ENCODE data around the gene DIS3L2. TPM values are rescaled to one million over a fixed set of nuclear protein-coding genes. Genes with fewer than 3 reads are reported as not detected.

The DIS3L2 gene
- total and polyA plus RNA-seq, 2 experiments from 2014 or later = 15.2 to 25.3 TPM

- peaks cover 5% of the 10 kb centered on the region; the same call in 1 of the 2 replicates for H3K9me2 ChIP-seq (ENCODE audit: insufficient read depth)
- H3K4me1 Mint-ChIP-seq = peaks cover 8% of the 10 kb centered on the region; the same call in 2 of the 3 replicates
Measured at GRCh38 chr2:232076272-232076671, 114.8 kb downstream of the DIS3L2 start.

More at GRCh38 chr2:232076272-232076671, 114.8 kb downstream of the DIS3L2 start:
- Histone ChIP-seq H3F3A (replicated peaks; ENCODE audit: low read depth) (no peaks in the 10 kb centered on the region), H3K36me3 (ENCODE audit: insufficient read depth) (no peaks in the 10 kb centered on the region), H3K79me2 (replicated peaks; ENCODE audit: insufficient read depth) (no peaks in the 10 kb centered on the region), H2AFZ (no peak overlapping the region), H3K4me3 (no peak overlapping the region), H3K27me3 (ENCODE audit: insufficient read depth) (no peaks in the 10 kb centered on the region), H3K4me1 (ENCODE audit: insufficient read depth) (no peaks in the 10 kb centered on the region), H3K27ac (ENCODE audit: low read depth) (no peak overlapping the region), H3K4me2 (no peak overlapping the region), H4K20me1 (replicated peaks; ENCODE audit: insufficient read depth) (no peaks in the 10 kb centered on the region)
- Mint-ChIP-seq H3K36me3 (ENCODE audit: low read depth) (no peaks in the 10 kb centered on the region), H3K27ac (no peak overlapping the region), H3K4me3 (no peak overlapping the region), H3K27me3 (ENCODE audit: insufficient read depth, low read depth, poor library complexity) (peaks cover 3% of the 10 kb centered on the region), H3K9me3 (no peaks in the 10 kb centered on the region)
- ATAC-seq (no peak), DNase-seq (ENCODE audit: low spot score) (no peak)
- TF ChIP-seq EZH2phosphoT487 (IDR thresholded peaks at IDR 0.05; ENCODE audit: unreplicated experiment) (no peak), EZH2 (IDR thresholded peaks at IDR 0.05; ENCODE audit: low read depth, unreplicated experiment) (no peak), ETS1 (IDR thresholded peaks at IDR 0.05) (no peak), ZNF114 (CRISPR knock-in tag; IDR thresholded peaks at IDR 0.05) (no peak), JUNB (IDR thresholded peaks at IDR 0.05; ENCODE audit: unreplicated experiment) (no peak), REST (IDR thresholded peaks at IDR 0.05; ENCODE audit: unreplicated experiment) (no peak), CTCF (conservative IDR thresholded peaks at IDR 0.05; ENCODE audit: low read depth in 2 of 2) (no peak), STAT1 (IDR thresholded peaks at IDR 0.05; ENCODE audit: unreplicated experiment) (no peak), NANOG (IDR thresholded peaks at IDR 0.05; ENCODE audit: borderline replicate concordance) (no peak), CREB1 (CRISPR knock-in tag; IDR thresholded peaks at IDR 0.05; ENCODE audit: low read depth) (no peak), POLR2AphosphoS5 (IDR thresholded peaks at IDR 0.05; ENCODE audit: low read depth) (no peak), ZNF331 (CRISPR knock-in tag; IDR thresholded peaks at IDR 0.05; ENCODE audit: low read depth) (no peak), ZNF462 (CRISPR knock-in tag; IDR thresholded peaks at IDR 0.05) (no peak)
